ENCODE results near the gene WLS.

WLS gene

DNA sequence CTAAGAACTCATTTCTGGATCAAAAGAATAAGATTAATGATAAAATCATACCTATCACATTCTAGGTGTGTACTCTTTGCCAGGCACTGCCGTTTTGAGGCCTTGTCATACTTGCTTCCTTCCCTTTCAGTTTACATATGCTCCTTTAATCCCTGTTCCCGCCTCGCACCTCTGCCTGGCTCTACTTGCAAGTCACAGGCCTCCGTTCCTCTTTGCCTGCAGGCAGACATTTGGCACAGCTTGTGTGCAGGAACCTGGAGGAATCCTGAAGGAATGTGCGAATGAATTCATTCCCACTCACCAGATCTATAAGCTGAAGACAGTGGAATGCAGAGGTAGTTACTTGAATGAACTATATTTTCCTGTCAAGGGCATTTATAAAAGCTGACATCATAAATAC, 13.8 kb downstream of the WLS start:
- DNase-seq (ENCODE audit: low read depth), result no peak
- TF ChIP-seq, protein P1, sequence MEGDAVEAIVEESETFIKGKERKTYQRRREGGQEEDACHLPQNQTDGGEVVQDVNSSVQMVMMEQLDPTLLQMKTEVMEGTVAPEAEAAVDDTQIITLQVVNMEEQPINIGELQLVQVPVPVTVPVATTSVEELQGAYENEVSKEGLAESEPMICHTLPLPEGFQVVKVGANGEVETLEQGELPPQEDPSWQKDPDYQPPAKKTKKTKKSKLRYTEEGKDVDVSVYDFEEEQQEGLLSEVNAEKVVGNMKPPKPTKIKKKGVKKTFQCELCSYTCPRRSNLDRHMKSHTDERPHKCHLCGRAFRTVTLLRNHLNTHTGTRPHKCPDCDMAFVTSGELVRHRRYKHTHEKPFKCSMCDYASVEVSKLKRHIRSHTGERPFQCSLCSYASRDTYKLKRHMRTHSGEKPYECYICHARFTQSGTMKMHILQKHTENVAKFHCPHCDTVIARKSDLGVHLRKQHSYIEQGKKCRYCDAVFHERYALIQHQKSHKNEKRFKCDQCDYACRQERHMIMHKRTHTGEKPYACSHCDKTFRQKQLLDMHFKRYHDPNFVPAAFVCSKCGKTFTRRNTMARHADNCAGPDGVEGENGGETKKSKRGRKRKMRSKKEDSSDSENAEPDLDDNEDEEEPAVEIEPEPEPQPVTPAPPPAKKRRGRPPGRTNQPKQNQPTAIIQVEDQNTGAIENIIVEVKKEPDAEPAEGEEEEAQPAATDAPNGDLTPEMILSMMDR (conservative IDR thresholded peaks at IDR 0.05; ENCODE audit: low read length), result no peak
- no peak overlapping the region for H3K4me3 ChIP-seq (ENCODE audit: low read length)

DNA sequence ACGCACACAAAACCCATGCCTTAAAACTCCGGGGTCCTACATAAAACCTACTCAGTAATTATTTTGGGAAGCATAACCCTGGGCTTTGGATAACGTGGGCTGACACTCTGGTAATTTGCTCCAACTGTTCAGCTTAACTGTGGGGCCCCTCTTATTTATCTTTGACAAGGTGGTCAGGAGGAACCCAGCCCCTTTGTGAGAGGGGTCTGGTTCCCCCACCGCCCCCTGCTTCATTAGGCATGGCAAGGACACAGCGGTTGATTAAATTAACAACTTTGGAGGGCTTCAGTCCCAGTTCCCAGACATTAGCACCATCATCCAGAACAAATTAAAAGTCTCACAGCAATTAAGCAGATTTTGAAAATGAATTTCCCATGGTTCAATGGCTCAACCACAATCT, 14.7 kb downstream of the WLS start:
- DNase-seq (ENCODE audit: low read depth), result no peak
- H3K4me3 ChIP-seq (ENCODE audit: low read length), result no peak overlapping the region
- TF ChIP-seq, protein P1 (conservative IDR thresholded peaks at IDR 0.05; ENCODE audit: low read length), result no peak

DNA sequence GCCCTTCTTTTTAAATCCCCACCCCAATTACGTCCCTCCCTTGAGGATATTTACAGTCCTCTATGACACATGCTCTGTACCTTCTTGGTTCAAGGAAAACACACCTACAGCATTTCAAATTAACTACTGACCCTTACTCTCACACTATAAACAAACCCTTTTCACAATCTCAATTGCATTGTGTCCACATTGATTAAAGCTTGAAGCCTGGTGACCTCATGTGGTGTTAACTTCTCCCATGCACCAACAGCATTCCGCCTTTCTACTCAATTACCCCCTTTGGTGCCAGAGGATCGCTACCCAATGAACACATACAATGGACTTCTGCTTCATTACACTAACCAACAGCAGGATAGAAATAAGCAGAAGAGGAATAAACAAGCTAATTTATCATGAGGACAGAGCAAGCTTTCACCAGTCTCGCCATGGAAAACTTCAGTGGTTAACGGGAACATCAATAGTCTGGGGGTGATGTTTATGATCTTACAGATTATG, 15.2 kb downstream of the WLS start:
- DNase-seq (ENCODE audit: low read depth), result no peak
- TF ChIP-seq, protein P1 (conservative IDR thresholded peaks at IDR 0.05; ENCODE audit: low read length), result no peak
- H3K4me3 ChIP-seq (ENCODE audit: low read length), result no peak overlapping the region

DNA sequence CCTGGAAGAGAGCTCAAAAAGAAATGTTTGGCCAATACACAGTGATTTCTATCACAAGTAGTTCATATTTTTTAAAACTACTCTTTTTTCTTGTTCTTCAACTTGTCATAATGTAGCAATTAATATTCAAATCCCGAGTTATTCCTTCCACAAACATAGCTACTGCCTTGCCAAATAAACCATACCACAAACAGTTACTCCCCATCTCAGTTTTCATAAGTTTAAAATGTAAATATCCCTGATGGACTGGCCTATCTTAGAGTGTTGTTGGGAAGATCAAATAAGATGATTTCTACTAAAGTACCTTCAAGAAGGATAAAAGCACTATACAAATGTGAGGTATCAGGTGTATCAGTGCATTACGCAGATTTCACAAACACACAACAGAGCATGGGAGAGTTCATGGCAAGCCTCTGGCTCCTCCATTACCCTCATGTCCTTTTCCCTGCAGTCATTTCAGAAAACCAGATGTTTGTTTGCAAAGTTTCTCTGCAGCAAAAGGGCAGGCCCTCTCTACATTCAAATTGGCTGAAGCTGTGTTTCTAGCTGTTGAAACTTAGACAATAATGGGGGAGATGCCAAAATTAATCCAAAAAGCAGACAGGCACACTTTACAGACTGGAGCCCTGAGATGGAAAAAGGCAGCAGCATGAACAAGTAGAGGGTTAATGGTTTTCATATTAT, 16.1 kb downstream of the WLS start:
- H3K4me3 ChIP-seq (ENCODE audit: low read length), result no peak overlapping the region
- no peak for DNase-seq (ENCODE audit: low read depth)
- TF ChIP-seq, protein P1 (conservative IDR thresholded peaks at IDR 0.05; ENCODE audit: low read length), result no peak

DNA sequence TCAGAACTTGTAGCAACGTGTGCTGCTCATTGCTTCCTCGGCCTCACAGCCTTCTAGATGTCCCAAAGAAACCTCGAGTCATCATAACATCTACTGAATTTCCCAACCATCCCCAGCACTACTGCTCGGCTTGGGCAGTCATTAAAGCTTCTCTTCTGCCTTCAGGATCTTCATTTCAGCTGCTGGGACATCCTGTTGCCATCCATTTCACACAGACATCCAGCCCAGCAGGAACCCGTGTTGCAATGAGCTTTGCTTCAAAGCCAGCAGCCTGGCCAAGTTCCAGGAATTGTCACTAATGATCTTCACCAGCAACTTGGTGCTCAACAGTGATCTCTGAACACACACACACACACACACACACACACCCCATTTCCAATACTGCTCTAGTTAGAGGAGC, 18.5 kb downstream of the WLS start:
- no peak overlapping the region for H3K4me3 ChIP-seq (ENCODE audit: low read length)
- TF ChIP-seq, protein P1 (conservative IDR thresholded peaks at IDR 0.05; ENCODE audit: low read length), result no peak
- DNase-seq (ENCODE audit: low read depth), result peak; percentile 65

DNA sequence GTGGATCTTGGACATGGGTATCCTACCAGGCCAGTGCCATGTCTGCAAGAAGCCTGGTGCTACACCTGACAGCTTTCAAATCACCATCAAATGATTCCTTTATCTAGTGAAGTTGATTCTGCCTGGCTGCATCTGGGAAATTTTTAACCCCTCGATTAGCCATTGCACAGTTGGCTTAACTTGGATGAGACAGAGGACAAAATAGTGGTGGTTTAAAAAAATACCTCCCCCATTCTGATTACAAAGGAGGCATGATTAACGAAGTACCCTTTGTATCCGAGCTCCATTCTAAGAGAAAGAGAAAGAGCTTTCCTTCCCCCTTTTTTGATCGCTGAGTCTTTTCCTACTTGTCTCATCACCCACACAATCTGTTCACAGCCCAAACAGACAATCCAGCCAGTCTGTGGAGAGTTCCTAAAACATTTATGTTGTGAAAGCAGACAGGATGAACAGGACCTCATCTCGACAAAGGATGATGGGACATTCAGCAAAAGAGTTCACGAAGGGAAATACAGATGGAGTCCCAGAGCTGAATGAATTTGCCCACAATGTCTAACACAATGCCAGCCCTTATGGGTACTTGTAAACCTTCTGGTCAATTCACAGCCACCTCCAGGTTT, 20.5 kb downstream of the WLS start:
- DNase-seq (ENCODE audit: low read depth), result no peak
- TF ChIP-seq, protein P1 (conservative IDR thresholded peaks at IDR 0.05; ENCODE audit: low read length), result no peak
- no peak overlapping the region for H3K4me3 ChIP-seq (ENCODE audit: low read length)

DNA sequence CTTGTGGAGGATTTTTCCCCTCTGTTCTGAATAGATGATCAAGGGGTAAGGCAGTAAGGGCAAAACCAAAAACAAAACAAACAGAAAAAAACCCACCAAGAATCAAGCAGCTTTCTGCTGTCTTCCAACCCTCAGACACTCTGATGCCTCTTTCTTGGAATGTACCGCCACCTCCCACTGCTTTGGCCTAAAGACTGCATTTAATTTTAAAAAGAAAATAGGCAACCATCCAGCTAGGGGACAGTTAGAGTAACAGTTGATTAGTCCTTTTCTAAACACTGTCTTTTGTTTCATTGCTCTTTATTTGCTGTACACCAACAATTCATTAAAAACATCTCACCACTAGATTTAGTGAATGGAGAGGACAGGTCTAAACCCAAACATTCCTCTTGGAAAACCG, 21.5 kb downstream of the WLS start:
- TF ChIP-seq, protein P1 (conservative IDR thresholded peaks at IDR 0.05; ENCODE audit: low read length), result no peak
- DNase-seq (ENCODE audit: low read depth), result no peak
- no peak overlapping the region for H3K4me3 ChIP-seq (ENCODE audit: low read length)

Measured in AG10803 (cell line).